NCI-H510A treated with DMSO at 0.1 percent for 48 hours (cell line): ENCODE measurements around the gene SDF4.

ENCODE experiments used
- DNase-seq: peaks from one replicate; lab custom pipeline; 2025; lab: John Stamatoyannopoulos, UW

Gene SDF4

DNA sequence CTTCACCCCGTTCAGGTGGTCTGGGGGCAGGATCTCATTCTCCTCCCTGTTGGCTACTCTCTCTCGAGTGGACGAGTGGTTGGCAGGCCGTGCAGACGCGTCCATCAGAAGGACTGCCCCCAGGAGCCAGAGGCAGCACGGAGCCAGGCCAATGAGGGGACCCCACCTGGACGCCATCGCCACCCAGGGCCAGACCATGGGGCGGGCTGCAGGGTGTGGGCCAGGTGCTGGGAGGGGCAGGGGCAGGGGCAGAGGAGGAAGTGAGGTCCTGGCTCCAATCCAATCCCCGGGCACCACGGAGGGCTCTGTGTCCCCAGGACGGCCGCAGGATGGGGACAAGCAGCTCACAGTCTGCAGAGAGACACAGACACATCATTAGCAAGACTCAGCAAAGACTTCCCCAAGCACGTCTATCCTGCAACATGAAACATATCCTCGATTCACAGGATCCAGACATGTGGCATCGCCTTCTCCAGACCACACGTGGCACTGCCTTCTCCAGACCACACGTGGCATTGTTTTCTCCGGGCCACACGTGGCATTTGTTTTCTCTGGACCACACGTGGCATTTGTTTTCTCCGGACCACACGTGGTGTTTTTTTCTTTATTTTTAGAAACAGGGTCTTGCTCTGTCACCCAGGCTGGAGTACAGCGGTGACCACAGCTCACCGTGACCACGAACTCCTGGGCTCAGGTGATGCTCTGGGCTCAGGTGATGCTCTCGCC lies 3.0 kb downstream of the SDF4 start:
- DNase-seq, result no peak

DNA sequence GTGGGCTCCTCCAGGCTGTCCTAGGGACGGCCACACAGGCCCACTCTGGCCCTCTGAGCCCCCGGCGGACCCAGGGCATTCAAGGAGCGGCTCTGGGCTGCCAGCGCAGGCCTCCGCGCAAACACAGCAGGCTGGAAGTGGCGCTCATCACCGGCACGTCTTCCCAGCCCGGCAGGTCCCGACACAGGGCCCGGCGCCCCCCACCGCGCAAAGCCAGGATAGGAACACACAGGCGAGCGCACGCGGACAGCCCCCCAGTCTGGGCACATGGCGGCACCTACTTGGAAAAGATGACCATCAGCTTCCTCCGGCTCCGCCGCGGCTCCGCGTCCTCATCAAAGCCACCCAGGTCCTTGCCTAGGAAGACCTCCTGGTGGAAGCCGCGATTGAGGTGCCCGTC lies 3.6 kb downstream of the SDF4 start:
- no peak for DNase-seq

DNA sequence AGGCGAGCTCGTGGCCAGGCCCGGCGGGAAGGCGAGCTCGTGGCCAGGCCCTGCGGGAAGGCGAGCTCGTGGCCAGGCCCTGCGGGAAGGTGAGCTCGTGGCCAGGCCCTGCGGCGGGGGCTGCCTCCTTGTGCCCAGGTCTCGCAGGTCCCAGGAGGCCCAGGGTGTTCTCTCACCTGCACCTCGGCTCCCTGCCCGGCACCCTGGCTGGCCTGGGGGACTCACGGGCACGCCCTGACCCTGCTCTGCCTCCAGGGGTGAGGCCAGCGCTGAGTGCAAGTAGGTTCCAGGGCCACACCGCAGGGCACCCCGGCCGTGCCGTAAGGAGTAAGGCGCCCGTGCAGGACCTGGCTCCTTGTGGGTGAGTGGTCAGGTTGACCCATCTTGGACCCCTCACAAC lies 4.4 kb downstream of the SDF4 start:
- DNase-seq, result no peak

DNA sequence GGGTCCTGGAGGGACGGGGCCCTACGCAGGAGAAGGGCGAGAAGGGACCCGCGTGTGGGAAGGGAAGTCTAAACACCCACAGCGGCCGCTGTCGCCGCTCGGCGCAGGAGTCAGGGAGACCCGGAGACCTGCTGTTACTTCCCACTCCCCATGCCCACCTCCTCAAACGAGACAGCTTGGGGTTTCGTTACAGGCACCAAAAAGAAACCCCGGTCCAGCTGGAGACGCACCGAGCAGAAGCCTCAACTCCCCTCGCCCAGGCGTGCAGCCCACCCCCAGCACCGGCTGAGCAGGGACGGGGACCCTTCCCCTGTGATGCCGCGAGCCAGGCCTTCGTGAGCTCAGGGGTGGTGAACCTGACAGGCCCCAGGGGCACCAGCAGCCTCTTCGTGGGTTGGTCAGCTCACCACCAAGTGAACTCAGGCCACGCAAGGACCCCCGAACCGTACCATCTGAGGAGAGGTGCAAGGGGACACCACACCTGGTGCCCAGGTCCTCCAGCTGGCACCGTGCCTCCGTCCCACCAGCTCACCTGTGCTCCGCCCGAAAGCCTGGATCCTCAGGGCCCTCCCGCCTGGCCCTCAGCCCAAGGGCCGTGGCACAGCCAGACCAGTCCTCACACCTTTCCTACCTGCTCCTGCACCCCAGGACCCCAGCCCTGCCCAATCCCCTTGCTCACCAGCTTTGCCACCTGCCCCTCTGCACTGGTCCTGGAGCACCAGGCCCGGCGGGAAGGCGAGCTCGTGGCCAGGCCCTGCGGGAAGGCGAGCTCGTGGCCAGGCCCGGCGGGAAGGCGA lies 5.0 kb downstream of the SDF4 start:
- no peak for DNase-seq

DNA sequence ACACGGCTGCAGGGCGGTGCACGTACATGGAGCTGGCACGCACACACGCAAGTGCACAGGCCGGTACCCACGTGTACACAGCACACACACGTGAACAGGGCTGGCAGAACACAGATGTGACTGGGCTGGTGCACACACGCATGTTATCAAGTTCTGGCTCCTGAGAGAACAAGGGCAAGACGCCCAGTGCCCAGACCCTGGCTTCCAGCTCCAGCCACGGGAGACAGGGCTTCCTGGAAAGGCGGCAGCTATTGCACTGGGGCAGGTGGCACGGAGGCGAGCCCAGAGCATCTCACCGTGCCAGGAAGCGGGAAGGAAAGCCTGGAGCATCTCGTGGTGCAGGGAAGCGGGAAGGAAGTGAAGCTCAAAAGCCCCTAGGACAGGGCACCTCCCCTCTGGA lies 5.9 kb downstream of the SDF4 start:
- DNase-seq, result no peak

DNA sequence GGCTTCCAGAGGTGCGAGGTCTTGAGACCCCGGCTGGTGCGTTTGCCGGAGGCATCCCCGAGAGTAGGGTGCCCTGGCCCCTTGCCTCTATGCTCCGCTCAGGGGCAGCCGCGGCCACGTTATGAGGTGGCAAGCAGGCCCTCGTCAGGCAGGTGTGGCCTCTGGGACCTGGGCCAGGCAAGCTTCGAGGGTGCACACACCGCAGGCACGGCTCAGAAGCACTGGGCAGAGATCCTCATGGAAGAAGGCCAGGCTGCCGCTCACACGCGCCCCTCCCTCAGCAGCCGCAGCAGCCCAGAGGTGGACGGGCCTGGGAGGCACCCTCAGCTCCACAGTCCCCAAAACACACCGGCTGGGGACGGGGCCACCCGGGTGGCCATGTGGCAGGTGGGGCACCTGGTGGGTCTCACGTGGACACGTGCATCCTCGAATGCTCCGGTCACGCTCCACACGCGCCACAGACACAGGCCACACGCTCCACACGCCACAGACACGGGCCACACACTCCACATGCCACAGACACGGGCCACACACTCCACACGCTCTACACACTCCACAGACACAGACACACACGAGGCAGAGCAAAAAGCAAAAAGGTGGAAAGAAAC lies 6.5 kb downstream of the SDF4 start:
- no peak for DNase-seq

DNA sequence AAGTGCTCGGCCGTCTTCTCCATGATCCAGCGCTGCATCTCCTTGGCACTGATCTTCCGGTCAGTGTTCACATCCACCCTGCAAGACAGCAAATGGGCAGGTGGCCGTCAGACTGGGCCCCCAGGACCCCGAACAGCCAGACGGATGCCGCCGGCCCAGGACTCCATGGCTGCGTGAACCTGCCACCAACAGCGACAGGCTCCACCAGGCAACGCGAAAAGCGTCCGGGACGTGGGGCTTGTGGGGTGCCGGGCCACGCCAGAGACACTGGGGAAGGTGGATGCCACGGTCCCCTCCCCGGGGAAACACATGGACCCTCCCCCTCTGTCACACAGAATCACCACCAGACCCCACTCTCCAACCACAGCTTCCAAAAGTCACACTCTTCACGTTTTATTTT lies 7.9 kb downstream of the SDF4 start:
- DNase-seq, result no peak

DNA sequence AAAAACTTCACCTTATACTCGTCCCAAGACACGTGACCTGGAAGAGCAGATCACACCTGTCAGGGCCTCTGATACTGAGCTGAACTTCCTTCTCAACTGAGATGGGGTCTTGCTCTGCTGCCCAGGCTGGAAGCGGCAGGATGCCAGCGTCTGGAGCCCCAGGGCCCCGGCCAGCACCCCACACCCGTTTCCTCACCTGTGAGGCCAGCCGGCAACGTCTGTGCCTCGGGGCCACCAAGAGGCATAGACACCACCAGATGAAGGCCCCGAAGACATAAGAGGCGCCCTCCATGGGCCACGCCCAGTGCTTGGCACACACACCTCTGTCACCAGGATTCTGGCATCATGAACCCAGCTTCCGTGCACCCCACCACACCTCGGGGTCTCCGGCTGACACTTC lies 8.5 kb downstream of the SDF4 start:
- no peak for DNase-seq

DNA sequence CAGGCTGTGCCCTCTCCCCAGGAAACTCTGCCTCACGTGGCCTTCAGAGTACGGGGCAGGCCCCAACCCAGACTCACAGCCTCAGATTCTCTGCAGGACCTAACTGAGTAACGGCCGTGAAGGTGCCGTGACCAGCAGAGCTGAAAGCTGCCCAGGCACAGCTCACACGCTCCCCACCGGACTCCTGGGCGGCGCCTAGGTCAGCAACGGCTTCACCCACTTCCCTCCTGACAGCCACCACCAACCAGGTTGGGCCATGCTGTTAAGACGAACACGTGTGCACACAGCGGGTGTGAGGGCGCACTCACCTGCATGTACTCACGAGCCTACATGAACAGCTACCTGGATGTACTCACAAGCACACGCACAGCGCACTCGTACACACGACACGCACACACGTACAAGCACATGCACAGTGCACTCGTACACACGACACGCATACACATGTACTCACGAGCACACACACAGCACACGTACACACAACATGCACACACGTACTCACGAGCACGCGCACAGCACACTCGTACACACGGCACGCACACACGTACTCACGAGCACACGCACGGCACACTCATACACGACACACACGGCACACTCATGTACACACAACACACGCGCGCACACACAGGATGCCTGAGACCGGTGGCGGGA lies 9.1 kb downstream of the SDF4 start:
- no peak for DNase-seq

DNA sequence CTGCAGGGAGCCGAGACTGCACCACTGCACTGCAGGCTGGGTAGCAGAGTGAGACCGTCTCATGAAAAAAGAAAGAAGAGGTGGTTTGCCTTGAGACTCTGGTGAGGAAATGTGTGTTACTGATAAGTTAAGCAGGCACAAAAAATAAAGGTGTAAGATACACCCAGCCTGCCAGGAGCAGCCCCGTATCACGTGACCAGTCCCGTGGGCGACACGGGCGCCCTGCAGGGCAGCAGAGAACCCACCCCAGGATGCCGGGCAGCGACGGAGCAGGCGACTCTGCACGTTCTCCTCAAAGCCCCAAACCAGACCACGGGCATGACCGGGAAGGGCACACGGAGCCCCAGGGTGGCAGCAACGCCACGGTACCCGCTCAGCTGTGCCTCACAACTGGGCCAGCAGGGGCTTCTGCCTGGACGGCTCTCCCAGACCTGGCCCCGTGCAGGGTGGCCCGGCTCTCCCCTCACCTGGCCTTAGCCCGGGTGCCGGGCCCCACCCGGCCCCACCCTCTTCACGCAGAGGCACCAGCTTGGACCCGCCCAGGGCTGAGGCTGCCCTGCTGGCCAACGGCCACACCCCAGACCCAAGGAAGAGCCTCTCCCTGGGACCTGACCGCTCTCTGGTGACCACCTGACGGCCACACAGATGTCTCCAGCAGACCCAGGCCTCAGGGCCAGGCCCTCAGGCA lies 9.8 kb downstream of the SDF4 start:
- no peak for DNase-seq

DNA sequence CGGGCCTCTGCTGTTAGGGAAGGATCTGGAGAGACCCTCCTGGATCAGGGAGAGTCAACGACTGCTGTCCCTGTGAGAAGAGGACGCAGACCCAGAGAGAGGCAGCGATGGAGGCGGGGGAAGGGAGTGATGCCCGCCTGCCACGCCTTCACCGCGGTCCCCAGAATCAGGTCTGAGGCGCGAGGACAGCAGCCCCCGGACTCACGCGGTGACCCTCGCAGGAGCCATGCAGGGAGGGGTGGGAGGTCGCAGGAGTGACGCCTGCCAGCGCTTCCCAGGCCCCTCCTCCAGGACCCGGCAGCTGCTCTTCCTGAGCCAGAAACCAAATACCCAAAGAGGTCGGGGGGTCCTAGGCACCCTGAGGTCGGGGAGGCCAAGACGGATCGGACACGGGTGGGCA lies 11.6 kb downstream of the SDF4 start:
- no peak for DNase-seq

DNA sequence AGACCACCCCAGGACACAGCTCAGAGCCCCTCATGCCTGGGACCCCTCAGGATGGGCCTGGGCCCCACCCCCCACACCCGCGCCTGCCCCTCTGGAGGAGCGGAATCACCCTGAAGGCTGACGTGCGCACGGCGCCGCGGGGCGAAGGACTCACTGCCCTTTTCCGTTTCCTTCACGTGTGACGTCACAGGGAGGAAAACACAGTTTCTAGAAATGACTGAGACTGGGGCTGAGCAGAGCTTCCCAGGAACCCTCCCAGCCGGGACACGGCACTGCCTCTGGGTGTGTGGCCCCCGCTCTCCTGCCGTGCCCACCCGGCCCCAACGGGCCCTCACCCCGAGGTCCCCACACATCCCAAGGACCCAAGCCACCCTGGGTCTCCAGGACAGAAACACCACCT lies 12.5 kb downstream of the SDF4 start:
- DNase-seq, result no peak

DNA sequence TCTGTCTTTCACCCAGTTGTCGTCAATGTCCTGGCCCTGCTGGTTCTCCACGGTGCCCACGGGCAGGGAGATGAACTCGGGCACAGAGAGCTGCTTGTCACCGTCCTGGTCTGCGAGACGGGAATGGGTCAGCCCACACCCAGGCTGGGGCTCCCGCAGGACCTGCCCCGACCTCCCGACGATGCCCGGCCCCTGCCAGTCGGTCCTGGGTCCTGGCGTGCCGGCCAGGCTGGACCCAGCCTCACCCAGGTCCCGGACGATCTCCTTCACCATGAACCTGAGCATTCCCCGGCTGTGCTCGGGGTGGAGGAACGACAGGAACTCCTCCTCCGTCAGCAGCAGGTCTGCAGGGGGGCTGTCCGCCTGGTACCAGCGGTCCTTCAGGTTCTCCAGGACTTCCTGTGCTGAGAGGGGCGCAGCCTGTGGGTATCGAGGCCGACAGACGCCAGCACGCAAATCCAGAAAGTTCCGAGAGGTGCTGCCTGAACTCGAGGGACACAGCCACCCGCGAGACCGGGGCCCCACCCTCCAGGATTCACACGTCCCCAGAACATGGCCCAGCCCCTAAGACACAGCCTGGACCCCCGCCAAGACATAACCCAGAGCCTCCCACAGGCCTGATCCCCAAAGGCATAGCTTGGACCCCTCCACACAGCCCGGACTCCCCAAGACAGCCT lies 13.1 kb downstream of the SDF4 start:
- no peak for DNase-seq

DNA sequence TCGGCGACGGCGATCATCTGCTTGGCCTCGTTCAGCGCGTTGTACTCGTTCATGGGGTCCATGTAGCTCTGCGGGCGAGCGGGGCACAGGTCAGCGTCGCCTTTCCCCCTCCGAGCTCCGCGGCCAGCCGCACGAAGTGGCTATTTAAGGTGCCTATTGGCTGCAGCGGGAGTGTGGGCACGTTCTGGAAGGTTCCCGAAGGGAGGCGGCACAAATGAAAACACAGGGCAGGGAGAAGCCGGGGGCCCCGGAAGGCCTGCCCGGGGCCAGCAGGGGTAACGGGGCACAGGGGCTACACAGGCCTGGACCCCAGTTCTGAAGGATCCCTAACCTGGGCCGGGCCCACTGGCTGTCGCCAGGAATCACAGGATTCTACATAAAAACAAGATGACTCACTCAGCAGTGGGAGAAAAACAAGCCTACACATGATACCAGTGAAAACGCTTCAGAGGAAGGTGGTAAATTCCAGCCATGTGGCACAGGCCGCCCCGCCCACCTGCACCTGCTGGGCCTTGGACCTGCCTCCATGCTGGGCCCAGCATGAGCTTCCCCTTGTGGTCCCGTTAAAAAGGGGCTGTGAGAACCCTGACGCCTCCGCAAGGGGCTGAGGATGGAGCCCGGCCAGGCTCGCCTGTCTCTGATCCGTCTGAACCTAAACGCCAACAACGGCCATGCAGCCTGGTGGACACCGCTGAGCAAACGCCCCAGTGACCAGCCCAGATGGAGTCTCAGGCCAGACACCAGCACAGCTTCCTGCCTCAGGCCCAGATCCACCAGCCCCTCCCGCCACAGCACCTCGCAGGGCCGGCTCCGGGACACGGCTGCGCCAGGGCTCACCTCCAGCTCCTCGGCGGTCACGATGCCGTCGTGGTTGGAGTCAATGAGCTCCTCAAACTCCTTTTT lies 13.9 kb downstream of the SDF4 start:
- DNase-seq, result no peak

DNA sequence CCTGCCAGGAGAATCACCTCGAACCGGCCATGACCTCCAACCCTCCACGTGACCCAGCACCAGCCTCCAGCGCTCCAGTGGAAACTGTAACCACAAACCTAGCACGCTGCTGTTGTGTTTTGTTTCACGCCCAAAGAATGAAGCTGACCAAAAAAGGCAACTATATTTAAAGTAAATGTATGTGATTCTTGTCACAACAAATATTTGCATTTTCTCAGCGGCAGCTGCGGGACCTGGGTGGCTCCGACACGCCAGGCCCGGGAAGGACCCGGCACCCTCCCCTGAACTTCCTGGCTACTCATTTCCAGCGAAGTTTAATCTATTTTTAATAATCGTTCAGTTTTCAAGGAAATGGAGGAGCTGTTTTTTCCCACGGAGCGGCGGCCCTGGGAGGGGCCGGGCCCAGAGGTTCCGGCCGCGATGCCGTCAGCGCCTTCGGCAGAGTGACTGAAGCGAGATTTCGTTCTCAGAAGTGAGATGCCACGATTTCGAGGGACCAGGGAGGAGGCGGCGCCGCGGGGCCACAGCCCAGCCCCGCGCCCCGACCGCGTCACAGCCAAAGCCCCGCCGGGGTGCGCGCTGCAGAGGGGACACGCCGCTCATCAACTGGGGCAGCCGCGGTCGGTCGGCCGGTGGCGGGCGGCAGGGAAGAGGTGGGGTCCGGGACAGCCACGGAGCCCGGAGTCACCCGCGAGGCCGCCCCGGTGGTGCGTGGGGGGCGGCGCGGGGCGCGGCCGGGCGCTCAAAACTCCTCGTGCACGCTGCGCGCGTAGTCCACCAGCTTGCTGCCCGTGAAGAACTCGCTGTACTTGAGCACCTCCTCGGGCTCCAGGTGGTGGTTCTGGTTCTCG lies 14.8 kb downstream of the SDF4 start:
- no peak for DNase-seq

DNA sequence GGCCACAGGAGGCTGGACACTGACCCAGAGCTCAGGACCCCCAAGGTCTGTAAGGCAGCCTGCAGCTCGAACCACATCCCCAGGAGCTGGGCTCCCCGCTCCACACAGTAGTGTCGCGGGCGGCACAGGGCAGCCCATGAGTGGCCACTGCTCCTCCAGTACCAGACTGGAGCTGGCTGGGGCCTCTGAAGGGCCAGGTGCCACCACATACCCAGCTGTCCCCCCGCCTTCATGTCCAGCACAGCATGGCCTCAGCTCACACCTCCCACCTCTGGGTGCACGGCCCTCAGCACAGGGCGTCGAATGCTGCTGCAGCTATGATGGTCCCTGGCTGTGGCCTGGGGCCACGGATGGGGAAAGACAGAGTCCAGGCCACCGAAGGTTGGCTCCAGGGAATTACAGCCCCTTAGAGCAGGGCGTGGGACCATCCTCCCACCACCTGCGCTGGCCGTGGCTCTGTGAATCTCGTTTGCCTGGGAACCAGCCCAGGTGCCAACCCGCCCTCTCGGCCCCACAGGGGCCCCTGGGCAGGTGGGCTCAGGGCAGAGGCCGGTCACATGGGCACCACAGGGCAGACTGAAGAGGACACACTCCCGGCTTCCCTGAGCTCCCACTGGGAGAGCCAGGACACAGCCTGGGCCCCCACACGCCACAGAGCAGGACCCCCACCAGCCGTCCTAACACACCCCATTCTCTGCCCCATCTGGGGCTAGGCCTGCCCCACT lies 15.8 kb downstream of the SDF4 start:
- no peak for DNase-seq

DNA sequence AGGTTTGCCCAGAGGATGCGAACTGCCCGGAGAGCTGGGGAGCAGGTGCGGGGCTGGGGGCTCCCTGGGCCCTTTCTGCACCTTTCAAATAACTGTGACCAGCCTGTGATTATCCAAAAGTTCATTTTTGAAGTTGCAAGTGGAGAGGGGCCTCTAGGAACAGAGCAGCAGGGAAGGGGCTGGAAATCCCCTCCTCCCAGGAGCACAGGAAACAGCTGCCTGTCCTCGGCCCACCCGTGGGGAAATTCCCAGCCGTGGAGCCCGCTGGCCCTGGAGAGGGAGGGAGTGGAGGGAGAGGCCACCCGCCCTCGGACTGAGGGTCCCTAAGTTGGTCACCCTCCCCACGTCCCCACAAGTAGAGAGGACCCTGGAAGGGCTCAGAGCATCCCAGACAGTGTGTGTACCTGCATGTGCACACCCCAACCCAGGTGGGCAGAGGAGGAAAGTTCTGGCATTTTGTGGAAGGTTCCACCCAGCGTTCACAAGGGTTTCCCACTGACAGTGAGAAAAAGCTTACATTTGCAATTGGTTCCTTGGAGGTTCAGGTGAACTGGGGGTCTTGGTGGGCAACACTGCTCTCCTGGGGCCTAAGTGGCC lies 16.6 kb downstream of the SDF4 start:
- no peak for DNase-seq
